GM12878 (cell line): ENCODE data around the gene SCAMP5. TPM values are rescaled to one million over a fixed set of nuclear protein-coding genes. Genes with fewer than 3 reads are reported as not detected.

Experiments
- ATAC-seq: fragments of 200-7000 bp; cut with Tn5 transposase; 3 replicates; pipeline ENCODE4 v1.9.1; 2020; ENCODE audit warnings: mild to moderate bottlenecking, moderate library complexity
- BruUV-seq: library from RNA; stranded (reverse); fragments of 400-500 nt; replicated peaks from 2 replicates; lab custom pipeline; 2021; lab: Mats Ljungman, UMichigan
- CTCF ChIA-PET: fragments of 300-600 bp; sonication (Branson Sonifier 250); formaldehyde crosslinking; extraction: SDS; loops from one replicate; lab custom pipeline; 2021; ENCODE audit warnings: inconsistent platforms; lab: Yijun Ruan, JAX
- POLR2A ChIA-PET: fragments of 350-600 bp; formaldehyde crosslinking; extraction: SDS; loops from one replicate; lab custom pipeline; 2021; ENCODE audit warnings: inconsistent platforms; lab: Charles Lee
- RAD21 ChIA-PET: fragments of 300-600 bp; sonication (Branson Sonifier 250); formaldehyde crosslinking; loops from one replicate; lab custom pipeline; 2023; ENCODE audit warnings: antibody characterized with exemption; ENCODE audit not compliant: unreplicated experiment; lab: Charles Lee
- SMC1A ChIA-PET: fragments of 300-600 bp; sonication (Branson Sonifier 250); formaldehyde crosslinking; loops from one replicate; lab custom pipeline; 2023; ENCODE audit not compliant: unreplicated experiment, uncharacterized antibody; lab: Charles Lee
- DNase-seq: peaks from one replicate; pipeline ENCODE4 v3.0.0-alpha.2; 2011; ENCODE audit warnings: low read depth, low spot score
- FAIRE-seq: peaks from 3 replicates; lab custom pipeline; 2011; peaks lifted over from hg19 to GRCh38; lab: Jason Lieb, UNC
- H2AFZ ChIP-seq: 2 replicates; pipeline ENCODE4 v1.6.0; 2011; ENCODE audit warnings: low read depth, low read length, control low read depth; ENCODE audit not compliant: control insufficient read depth
- H3K27ac ChIP-seq: 2 replicates; pipeline ENCODE4 v1.5.1; 2011; ENCODE audit warnings: control low read depth; ENCODE audit not compliant: control insufficient read depth, insufficient read depth
- H3K27me3 ChIP-seq, 2 experiments: replicated peaks in 1 of 2; 2 replicates each; pipeline versions ENCODE4 v1.6.0 to v1.6.1; 2011; ENCODE audit warnings: low read length in 1 of 2; ENCODE audit not compliant: control insufficient read depth in 2 of 2, insufficient read depth in 2 of 2
- H3K36me3 ChIP-seq, 2 experiments: 2 replicates each; pipeline ENCODE4 v1.5.1; 2011; ENCODE audit warnings: low read length in 1 of 2; ENCODE audit not compliant: control insufficient read depth in 2 of 2, insufficient read depth in 2 of 2
- H3K4me1 ChIP-seq: 2 replicates; pipeline ENCODE4 v1.6.1; 2011; ENCODE audit warnings: mild to moderate bottlenecking, low read length, moderate library complexity, mixed read lengths; ENCODE audit not compliant: control insufficient read depth, insufficient read depth
- H3K4me2 ChIP-seq: 2 replicates; pipeline ENCODE4 v1.6.0; 2011; ENCODE audit warnings: control low read depth; ENCODE audit not compliant: control insufficient read depth, insufficient read depth
- H3K4me3 ChIP-seq: fragments of 200-600 bp; sonication (generic); 2 replicates; pipeline ENCODE4 v1.5.1; 2016
- H3K79me2 ChIP-seq: 2 replicates; pipeline ENCODE4 v1.6.0; 2011; ENCODE audit warnings: low read length; ENCODE audit not compliant: control insufficient read depth, insufficient read depth
- H3K9ac ChIP-seq: 2 replicates; pipeline ENCODE4 v1.8.0; 2011; ENCODE audit warnings: low read length, control low read depth, mixed read lengths; ENCODE audit not compliant: control insufficient read depth, insufficient read depth
- H3K9me3 ChIP-seq: replicated peaks from 3 replicates; pipeline ENCODE4 v1.5.1; 2011; ENCODE audit warnings: mild to moderate bottlenecking, low read length; ENCODE audit not compliant: control insufficient read depth, insufficient read depth
- H4K20me1 ChIP-seq: 2 replicates; pipeline ENCODE4 v1.6.0; 2011; ENCODE audit not compliant: control insufficient read depth, insufficient read depth
- BCL11A ChIP-seq: IDR thresholded peaks from 2 replicates; pipeline ENCODE4 v1.6.1; 2011; ENCODE audit warnings: low read depth, low read length
- WGBS: methylation state at CpG from one replicate; pipeline ENCODE4 v1.1.6; 2016; ENCODE audit warnings: low lambda C conversion rate; ENCODE audit not compliant: insufficient replicate concordance, insufficient coverage; ENCODE audit errors: missing lambda C conversion rate; 5-methylcytosine and 5-hydroxymethylcytosine counted together
- in situ Hi-C: fragments of 300-500 bp; cut with MboI; formaldehyde crosslinking; loops from 9 replicates; pipeline ENCODE4 v1.14.3; 2018; ENCODE audit warnings: mixed read lengths
- intact Hi-C: fragments of 100-400 bp; cut with micrococcal nuclease; formaldehyde crosslinking; loops from one replicate; pipeline ENCODE4 v1.14.2; 2022; ENCODE audit not compliant: unreplicated experiment
- polyA plus RNA-seq, 11 experiments: library from polyadenylated mRNA; depleted of rRNA in 4 of 11; unstranded in 6 of 11; stranded (reverse) in 5 of 11; fragments of >200 nt; fragmentation: Nextera tagmentation in 4 of 11; fragmentation: Illumina TruSeq in 1 of 11; extraction: Ambion mirVana in 4 of 11; extraction: Trizol in 1 of 11; gene quantifications; 1 replicate in 1 of 11; 2 replicates in 10 of 11; pipeline versions ENCODE4 v1.2.1 to v1.2.3, GENCODE V29; 2011 to 2016; ENCODE audit warnings: inconsistent platforms in 2 of 11, missing spikeins in 2 of 11, low read depth in 1 of 11
- total RNA-seq, 4 experiments: library from RNA; depleted of rRNA in 3 of 4; stranded (reverse); fragments of >200 nt in 3 of 4; fragmentation: Illumina TruSeq in 1 of 4; extraction: Trizol in 1 of 4; gene quantifications; 2 replicates each; pipeline versions ENCODE4 v1.2.1 to v1.2.3, GENCODE V29; 2013 to 2021
- TF ChIP-seq, protein P1 (sequence below): fragments of 450-650 bp; formaldehyde crosslinking; IDR thresholded peaks from 2 replicates; pipeline ENCODE4 v1.4.0; 2022; ENCODE audit warnings: mild to moderate bottlenecking, moderate library complexity

Gene SCAMP5
- total and polyA plus RNA-seq, 10 of the 15 experiments (the other 5 are each of a cell fraction or from before 2014, with no cell fraction given), result 1.6 to 41.6 (median 16.9) TPM

DNA sequence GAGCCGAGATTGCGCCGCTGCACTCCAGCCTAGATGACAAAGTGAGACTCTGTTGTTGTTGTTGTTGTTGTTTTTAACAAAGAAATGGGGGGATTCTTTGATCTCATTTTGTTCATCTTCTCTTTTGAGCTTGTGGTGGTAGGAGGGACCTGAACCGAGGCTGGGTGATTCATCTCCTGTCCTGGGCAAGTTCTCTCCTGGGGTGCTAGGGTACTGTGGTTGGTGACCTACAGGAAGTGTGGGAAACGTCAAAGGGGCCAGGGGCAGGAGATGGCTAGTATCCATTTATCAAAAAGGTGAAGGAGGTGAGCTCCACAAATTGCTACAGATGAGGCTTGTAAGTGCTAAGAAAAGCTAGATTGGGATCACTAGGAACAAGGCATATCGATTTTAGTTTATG, 42.3 kb downstream of the SCAMP5 start:
- ATAC-seq (peak; percentile 28; the same call in 2 of the 3 replicates), DNase-seq (no peak), FAIRE-seq (no peak)
- ChIA-PET POLR2A (interaction anchor here (0.6 to 2.1 kb wide), 4 partner anchors 28 to 166 kb away, joined by 3 to 5 read pairs (median 4); no protein-coding TSS in a partner anchor), SMC1A (interaction anchor here (0.7 to 1.9 kb wide), 7 partner anchors 23 to 169 kb away, joined by 3 to 7 read pairs (median 4); no protein-coding TSS in a partner anchor), CTCF (interaction anchor here (0.8 to 5.6 kb wide), 6 partner anchors 8 to 166 kb away, joined by 3 to 28 read pairs (median 5); partner anchors contain the start of gene PPCDC), RAD21 (interaction anchor here (1.1 to 3.6 kb wide), 6 partner anchors 8 to 172 kb away, joined by 3 to 28 read pairs (median 3); partner anchors contain the start of gene SCAMP5)
- Histone ChIP-seq H3K4me1 (peaks cover 22% of the 10 kb centered on the region), H2AFZ (no peak overlapping the region), H3K4me2 (no peak overlapping the region), H3K4me3 (no peak overlapping the region), H3K27me3 (no peaks in the 10 kb centered on the region), H3K9me3 (no peaks in the 10 kb centered on the region), H3K9ac (no peak overlapping the region), H3K36me3 (peaks cover 0 to 5% of the 10 kb centered on the region in 2 experiments; a peak in 2 of 4 replicates), H3K79me2 (peaks cover 3% of the 10 kb centered on the region; the same call in 1 of the 2 replicates), H3K27ac (no peak overlapping the region; the same call in 1 of the 2 replicates), H4K20me1 (no peaks in the 10 kb centered on the region)
- intact Hi-C loops (no loop called here), in situ Hi-C loops (no loop called here)
- WGBS, result 58% methylated on average over 6 of the region's 6 CpGs
- BruUV-seq, result no TSS peak
- TF ChIP-seq BCL11A, result no peak
- TF ChIP-seq, protein P1, sequence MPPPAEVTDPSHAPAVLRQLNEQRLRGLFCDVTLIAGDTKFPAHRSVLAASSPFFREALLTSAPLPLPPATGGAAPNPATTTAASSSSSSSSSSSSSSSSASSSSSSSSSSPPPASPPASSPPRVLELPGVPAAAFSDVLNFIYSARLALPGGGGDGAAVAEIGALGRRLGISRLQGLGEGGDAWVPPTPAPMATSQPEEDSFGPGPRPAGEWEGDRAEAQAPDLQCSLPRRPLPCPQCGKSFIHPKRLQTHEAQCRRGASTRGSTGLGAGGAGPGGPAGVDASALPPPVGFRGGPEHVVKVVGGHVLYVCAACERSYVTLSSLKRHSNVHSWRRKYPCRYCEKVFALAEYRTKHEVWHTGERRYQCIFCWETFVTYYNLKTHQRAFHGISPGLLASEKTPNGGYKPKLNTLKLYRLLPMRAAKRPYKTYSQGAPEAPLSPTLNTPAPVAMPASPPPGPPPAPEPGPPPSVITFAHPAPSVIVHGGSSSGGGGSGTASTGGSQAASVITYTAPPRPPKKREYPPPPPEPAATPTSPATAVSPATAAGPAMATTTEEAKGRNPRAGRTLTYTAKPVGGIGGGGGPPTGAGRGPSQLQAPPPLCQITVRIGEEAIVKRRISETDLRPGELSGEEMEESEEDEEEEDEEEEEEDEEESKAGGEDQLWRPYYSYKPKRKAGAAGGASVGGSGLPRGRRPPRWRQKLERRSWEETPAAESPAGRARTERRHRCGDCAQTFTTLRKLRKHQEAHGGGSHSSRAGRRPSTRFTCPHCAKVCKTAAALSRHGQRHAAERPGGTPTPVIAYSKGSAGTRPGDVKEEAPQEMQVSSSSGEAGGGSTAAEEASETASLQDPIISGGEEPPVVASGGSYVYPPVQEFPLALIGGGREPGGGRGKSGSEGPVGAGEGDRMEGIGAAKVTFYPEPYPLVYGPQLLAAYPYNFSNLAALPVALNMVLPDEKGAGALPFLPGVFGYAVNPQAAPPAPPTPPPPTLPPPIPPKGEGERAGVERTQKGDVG (CRISPR knock-in tag), result no peak
